Measurements from ENCODE around the gene RNF8.
"Not testable (repeated sequence)": the region's sequence is repeated elsewhere in the genome, so short reads cannot be mapped to it uniquely, and the experiment has no call there.

Gene RNF8

GRCh38 chr6:37396571-37397180 is 42.9 kb downstream of the RNF8 start:
- DNase-seq (ENCODE audit: low read depth in 2 of 2), result peak; percentile 36 to 42

GRCh38 chr6:37399131-37399530 is 45.3 kb downstream of the RNF8 start:
- DNase-seq (ENCODE audit: low read depth in 2 of 2), result no peak

- no peak for DNase-seq (ENCODE audit: low read depth in 2 of 2)
These were observed 46.2 kb downstream of the RNF8 start for GRCh38 chr6:37399795-37400490.

DNA sequence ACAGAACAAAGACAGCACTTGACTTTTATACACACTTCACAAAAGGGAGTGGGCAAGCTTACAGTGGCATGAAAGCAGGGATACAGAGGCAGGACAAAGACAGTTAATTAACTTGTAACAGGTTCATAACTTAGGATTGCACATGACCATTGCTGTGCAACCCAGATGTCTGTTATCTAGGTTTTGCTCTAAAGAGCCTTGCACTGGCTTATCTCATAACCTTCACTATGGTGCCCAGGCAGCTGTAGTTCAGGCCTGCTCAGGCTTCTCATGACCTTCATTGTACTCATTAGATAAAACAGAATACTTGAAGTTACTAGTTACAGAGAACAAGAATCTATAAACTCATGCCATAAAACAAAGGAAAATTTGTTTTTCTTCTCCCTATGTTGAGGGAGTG is 47.9 kb downstream of the RNF8 start:
- DNase-seq (ENCODE audit: low read depth in 2 of 2), result not testable (repeated sequence)

DNA sequence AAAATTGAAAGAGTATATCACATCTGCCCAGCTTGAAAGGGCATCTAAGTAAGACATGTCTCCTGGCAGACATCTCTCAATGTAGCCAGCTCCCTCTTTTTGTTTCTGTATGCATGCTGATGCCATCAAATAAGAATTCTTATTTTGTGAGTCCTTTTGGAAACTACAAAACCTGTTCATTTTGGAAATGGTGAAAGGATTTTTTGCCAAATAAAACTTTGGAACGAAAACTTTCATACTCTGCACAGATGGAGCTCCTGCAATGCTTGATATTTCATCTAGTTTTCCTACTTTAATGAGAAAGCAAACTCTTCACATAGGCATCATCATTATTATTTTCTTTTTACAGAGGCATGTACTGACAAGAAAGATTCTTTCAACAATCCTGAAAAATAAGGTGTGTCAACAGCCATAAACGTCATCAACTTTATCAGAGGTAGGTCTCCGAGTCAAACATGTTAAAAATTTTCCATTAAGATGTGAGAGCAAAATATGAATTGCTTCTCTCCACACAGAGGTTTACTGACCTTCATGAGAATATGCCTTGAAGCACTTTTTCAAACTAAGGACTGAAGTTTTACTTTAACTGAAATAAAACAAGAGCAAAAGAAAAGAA is 53.1 kb downstream of the RNF8 start:
- DNase-seq (ENCODE audit: low read depth in 2 of 2), result no peak

DNA sequence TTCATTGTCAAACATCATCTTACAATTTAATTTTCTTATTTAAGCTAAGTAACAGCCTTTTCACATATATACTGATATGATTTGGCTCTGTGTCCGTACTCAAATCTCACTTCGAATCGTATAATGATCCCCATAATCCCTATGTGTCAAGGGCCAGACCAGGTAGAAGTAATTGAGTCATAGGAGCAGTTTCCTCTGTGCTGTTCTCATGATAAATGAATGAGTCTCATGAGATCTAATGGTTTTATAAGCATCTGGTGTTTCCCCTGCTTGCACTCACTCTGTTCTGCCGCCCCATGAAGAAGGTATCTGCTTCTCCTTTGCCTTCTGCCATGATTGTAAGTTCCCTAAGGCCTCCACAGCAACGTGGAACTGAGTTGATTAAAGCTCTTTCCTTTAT is 54.2 kb downstream of the RNF8 start:
- no peak for DNase-seq (ENCODE audit: low read depth in 2 of 2)

DNA sequence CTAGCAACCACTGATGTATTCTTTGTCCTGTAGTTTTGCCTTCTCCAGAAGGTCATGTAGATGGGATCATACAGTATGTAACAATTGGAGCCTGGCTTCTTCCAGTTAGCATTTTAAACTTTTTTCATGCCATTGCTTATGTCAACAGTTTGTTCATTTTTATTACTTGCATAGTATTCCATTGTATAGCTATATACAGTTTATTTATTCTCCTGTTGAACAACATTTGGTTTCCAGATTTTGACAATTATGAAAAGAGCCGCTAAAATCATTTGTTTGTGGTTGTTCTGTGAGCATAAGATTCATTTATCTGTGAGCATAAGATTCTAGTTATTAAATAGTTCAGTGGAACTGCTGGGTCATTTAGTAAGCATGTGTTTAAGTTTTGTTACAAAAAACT is 55.7 kb downstream of the RNF8 start:
- no peak for DNase-seq (ENCODE audit: low read depth in 2 of 2)

GRCh38 chr6:37417393-37417792 is 63.6 kb downstream of the RNF8 start:
- no peak for DNase-seq (ENCODE audit: low read depth in 2 of 2)

DNA sequence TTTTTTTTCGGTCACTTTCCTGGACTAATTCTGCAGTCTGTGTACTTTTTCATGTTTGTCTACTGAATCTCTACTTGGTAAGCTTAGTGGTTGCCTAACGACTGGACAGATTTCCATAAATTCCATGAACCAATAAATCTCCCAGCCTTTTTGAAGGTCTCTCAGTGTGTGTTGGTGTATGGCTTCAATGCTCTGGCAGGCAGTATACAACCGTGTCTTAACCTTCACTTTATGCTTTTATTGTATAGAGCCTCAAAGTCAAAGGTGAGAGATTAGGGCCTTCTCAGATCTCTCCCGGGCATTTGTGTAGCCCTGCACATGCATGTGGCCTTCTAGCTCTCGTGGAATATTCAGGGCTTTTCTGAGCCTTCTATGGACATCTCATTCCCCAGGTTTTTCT is 64.9 kb downstream of the RNF8 start:
- no peak for DNase-seq (ENCODE audit: low read depth in 2 of 2)

GRCh38 chr6:37426058-37426944 is 72.5 kb downstream of the RNF8 start:
- no peak for DNase-seq (ENCODE audit: low read depth in 2 of 2)

- DNase-seq (ENCODE audit: low read depth in 2 of 2), result no peak
These were observed 73.2 kb downstream of the RNF8 start for GRCh38 chr6:37426945-37427510.

GRCh38 chr6:37429352-37429750 is 75.6 kb downstream of the RNF8 start:
- no peak for DNase-seq (ENCODE audit: low read depth in 2 of 2)

- no peak for DNase-seq (ENCODE audit: low read depth in 2 of 2)
These were observed 78.8 kb downstream of the RNF8 start for GRCh38 chr6:37432590-37432915.

DNA sequence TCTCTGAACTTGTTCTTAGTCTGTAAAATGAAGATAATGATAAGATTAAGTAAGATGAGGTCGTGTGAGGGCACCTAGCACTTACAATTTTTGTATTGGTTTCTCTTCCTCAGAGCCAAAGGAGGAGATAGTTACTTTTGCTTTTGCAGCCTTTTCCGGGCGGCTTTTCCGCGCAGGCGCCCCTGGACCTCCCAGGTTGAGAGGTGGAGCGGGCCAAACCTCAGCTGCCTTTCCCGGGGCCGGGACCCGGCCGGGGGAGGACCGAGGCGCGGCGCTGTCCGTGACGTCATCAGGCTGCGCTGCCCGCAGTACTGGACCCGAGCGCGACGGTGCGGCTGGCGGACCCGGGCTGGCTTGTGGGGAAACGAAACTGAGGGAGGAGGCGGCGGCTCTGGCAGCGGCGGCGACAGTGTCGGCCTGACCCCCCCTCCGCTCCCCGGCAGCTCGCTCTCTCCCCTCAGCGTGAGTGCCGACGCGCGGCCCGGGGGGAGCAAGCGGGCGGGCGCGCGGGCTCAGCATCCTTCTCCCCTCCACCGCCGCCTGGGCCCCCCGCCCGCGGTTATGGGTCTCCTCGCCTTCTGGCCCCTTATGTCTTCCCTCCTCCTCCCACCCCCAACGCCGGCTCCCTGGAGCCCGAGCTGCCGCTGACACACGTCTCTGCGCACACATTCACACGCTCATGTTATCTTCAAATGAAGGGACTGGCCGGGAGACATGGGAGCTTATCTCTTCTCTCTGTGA is 79.3 kb downstream of the RNF8 start, which contains the start of gene CMTR1:
CMTR1 (plus strand) TSS at position 306 of the 741 bp plus-strand sequence. CDS start 2,409 bp downstream, outside the sequence.
- DNase-seq (ENCODE audit: low read depth in 2 of 2), result peak; percentile 67 to 70

- DNase-seq (ENCODE audit: low read depth in 2 of 2), result no peak
These were observed 80.0 kb downstream of the RNF8 start for GRCh38 chr6:37433657-37434271.

DNA sequence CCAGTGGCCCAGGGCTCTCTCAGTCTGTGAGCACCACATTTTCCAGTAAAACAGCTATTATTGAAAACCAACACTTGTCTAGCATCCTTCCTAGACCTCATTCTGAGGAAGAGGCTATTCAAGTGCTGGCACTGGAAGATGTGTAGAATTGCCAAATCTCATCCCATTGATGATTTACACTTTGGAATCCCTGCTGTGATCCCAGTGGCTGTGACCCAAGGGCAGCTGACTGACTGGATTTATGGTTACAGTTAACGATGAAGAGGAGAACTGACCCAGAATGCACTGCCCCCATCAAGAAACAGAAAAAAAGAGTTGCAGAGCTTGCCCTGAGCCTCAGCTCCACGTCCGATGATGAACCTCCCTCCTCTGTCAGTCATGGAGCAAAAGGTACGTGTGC is 81.6 kb downstream of the RNF8 start:
- DNase-seq (ENCODE audit: low read depth in 2 of 2), result no peak

- no peak for DNase-seq (ENCODE audit: low read depth in 2 of 2)
These were observed 82.0 kb downstream of the RNF8 start for GRCh38 chr6:37435816-37436215.

- no peak for DNase-seq (ENCODE audit: low read depth in 2 of 2)
These were observed 85.1 kb downstream of the RNF8 start for GRCh38 chr6:37438930-37439329.

- no peak for DNase-seq (ENCODE audit: low read depth in 2 of 2)
These were observed 87.9 kb downstream of the RNF8 start for GRCh38 chr6:37441651-37442050.

DNA sequence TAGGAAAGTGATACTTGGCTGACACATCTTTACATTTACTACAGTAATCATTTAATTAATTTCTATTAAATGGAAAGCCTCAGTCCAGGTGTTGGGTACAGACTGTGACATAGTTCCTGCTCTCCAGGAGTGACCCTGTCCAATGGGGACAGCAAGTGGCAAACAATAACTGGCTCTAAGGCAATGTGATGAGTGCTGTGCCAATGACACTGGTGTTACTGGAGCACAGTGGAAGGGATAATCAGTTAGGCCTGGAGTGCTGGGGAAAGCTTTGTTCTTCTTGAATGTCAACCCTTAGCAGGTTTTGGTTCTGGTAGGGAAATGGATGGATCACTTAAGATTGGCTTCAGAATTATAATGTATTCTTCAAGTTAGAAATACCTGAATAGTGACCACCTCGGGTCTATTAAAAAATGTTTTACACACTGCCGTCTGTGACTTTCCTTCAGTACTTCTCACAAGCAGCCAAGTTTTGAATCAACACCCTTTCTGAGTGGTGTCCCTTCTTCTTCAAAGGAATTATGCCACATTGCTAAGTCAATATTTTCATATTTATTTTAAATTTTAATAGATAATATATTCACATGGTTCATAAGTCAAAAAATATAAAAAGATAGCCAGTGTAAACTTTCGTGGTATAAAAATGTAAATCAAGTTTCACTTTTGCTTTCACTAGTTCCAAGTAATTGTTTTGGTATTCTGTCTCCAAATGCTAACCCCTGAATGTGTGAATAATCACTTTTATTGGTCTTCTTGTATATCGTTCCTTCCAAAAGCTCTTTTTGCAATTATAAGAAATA is 88.8 kb downstream of the RNF8 start:
- DNase-seq (ENCODE audit: low read depth in 2 of 2), result no peak

Measured in fibroblast of skin of left biceps (primary cell).